ENCODE measurements around the gene PRLHR. TPM values are rescaled to one million over a fixed set of nuclear protein-coding genes. Genes with fewer than 3 reads are reported as not detected.

PRLHR gene
- total RNA-seq, 4 donors from 2014 or later, result not detected

DNA sequence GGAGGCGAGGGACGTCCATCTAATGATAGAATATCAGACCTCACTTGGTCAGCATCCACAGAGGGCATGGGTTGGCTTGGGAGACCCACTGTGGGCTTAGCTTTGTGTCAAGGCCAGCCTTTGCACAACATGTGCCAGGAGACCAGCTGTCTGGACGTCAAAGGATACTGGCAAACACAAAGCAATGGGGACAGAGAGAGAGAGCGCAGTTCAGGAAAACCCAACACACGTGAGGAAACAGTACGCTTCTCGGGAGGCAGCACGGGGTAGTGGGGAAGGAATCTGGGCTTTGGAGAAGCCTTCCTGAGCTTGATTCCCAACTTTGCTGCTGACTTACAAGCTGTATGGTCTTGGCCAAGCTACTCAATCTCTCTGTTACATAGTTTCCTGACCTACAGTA, 14.7 kb downstream of the PRLHR start:
- no peak for DNase-seq (ENCODE audit: low spot score in 2 of 2)
- H3K4me3 ChIP-seq (ENCODE audit: low read depth, poor library complexity, severe bottlenecking), result no peak overlapping the region
- intact Hi-C loops (cut with DNase I; ENCODE audit: low total_unique reads), result no loop called here
- WGBS, 2 donors, result 71% methylated on average over 8 of the region's 8 CpGs
- TF ChIP-seq POLR2A (IDR thresholded peaks at IDR 0.05) (no peak), CTCF (IDR thresholded peaks at IDR 0.05) (no peak)

- intact Hi-C loops (cut with DNase I; ENCODE audit: low total_unique reads), result no loop called here
- no peak for DNase-seq (ENCODE audit: low spot score in 2 of 2)
- no peak overlapping the region for H3K4me3 ChIP-seq (ENCODE audit: low read depth, poor library complexity, severe bottlenecking)
- TF ChIP-seq CTCF (IDR thresholded peaks at IDR 0.05), result no peak
- no peak for TF ChIP-seq POLR2A (IDR thresholded peaks at IDR 0.05)
Measured at GRCh38 chr10:118573512-118573911, 21.9 kb downstream of the PRLHR start.

DNA sequence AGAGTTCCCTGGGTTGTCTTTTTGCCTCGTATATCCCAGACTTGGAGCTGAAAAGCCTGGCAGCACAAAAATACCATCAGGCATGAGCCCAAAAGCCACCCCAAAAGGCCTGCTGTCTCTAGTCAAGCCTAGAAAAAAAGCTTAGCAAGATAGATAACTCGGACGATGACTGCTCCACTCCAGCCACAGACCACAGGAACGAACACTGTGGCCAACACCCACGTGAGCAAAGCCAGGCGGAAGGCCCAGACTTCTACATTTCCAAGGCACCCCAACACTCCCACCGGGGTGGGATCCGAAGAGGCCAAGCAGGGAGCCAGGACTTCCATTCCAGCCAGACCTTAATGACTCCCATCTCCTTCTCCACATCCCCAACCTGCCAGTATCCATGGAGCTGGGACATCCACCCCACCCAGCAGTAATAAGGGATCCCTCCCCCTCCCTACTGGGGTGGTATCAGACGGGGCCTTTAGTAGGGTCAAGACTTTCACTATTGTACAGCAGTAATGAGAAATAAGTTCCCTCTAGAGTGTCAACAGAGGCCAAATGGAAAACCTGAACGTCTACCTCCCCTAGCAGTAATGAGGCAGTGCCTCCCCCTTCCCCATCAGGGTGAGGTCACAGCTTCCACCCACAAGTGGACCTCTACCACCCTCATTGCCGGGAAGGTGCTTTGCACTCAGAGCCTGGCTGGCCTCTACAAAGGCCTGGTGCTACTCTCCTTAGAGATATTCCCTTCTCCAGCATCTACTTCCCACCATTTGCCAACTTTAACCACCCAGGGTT, 23.0 kb downstream of the PRLHR start:
- intact Hi-C loops (cut with DNase I; ENCODE audit: low total_unique reads), result no loop called here
- WGBS, 2 donors, result 83 to 92% methylated on average over 11 of the region's 11 CpGs
- no peak for DNase-seq (ENCODE audit: low spot score in 2 of 2)
- H3K4me3 ChIP-seq (ENCODE audit: low read depth, poor library complexity, severe bottlenecking), result no peak overlapping the region
- no peak for TF ChIP-seq POLR2A (IDR thresholded peaks at IDR 0.05)

DNA sequence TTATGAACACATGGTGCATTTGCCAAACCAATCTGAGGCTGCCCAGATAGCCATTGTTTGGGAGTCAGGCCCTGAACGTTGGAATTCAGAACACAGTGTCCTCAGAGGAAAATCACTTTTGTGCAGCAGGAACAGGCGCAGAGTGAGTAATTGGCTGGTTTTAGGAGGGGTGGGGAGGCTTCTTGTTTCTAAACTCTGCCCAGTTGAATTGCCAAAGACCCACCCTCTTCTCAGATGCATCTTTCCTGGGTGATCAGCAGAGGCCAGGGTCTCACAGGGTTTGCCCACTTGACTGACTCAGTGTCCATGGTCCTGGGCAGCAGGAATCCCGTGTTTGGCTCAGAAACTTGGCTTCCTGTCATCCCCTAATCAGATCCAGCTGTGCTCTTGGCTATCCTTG, 24.3 kb downstream of the PRLHR start:
- WGBS, 2 donors, result 23 to 33% methylated on average over 3 of the region's 3 CpGs
- no peak overlapping the region for H3K4me3 ChIP-seq (ENCODE audit: low read depth, poor library complexity, severe bottlenecking)
- TF ChIP-seq CTCF (IDR thresholded peaks at IDR 0.05), result no peak
- TF ChIP-seq POLR2A (IDR thresholded peaks at IDR 0.05), result no peak
- intact Hi-C loops (cut with DNase I; ENCODE audit: low total_unique reads), result no loop called here
- peak in 1 of 2 donors; percentile 61 for DNase-seq (ENCODE audit: low spot score in 2 of 2)

- TF ChIP-seq POLR2A (IDR thresholded peaks at IDR 0.05) (no peak), CTCF (IDR thresholded peaks at IDR 0.05) (no peak)
- no peak for DNase-seq (ENCODE audit: low spot score in 2 of 2)
- no peak overlapping the region for H3K4me3 ChIP-seq (ENCODE audit: low read depth, poor library complexity, severe bottlenecking)
- intact Hi-C loops (cut with DNase I; ENCODE audit: low total_unique reads), result no loop called here
- WGBS, 2 donors, result 57 to 62% methylated on average over 5 of the region's 5 CpGs
Measured at GRCh38 chr10:118570591-118570990, 24.9 kb downstream of the PRLHR start.

- TF ChIP-seq POLR2A (IDR thresholded peaks at IDR 0.05), result no peak
- no peak for TF ChIP-seq CTCF (IDR thresholded peaks at IDR 0.05)
- intact Hi-C loops (cut with DNase I; ENCODE audit: low total_unique reads), result loop anchor here (5.0 kb wide), 1 partner anchor 152 kb away; no protein-coding TSS in a partner anchor
- DNase-seq (ENCODE audit: low spot score in 2 of 2), result no peak
- 82 to 87% methylated on average over 3 of the region's 3 CpGs for WGBS, 2 donors
- H3K4me3 ChIP-seq (ENCODE audit: low read depth, poor library complexity, severe bottlenecking), result no peak overlapping the region
Measured at GRCh38 chr10:118569882-118570252, 25.6 kb downstream of the PRLHR start.

All from lower leg skin (tissue), 4 donors.